GM23338 (cell line): ENCODE measurements around the gene NT5M. TPM values are rescaled to one million over a fixed set of nuclear protein-coding genes. Genes with fewer than 3 reads are reported as not detected.
A peak's percentile ranks its signal among the peaks of the same experiment; 100 is the strongest.

Source experiments
- ATAC-seq: fragments of 200-7000 bp; cut with Tn5 transposase; 3 replicates; pipeline ENCODE4 v1.9.1; 2020
- DNase-seq: peaks from one replicate; pipeline ENCODE4 v3.0.0-alpha.2; 2015; ENCODE audit warnings: low spot score
- H2AFZ ChIP-seq: fragments of 200-600 bp; sonication (generic); 2 replicates; pipeline ENCODE4 v1.8.0; 2016; ENCODE audit warnings: antibody characterized with exemption, mild to moderate bottlenecking, moderate library complexity
- H3F3A ChIP-seq: fragments of 200-600 bp; sonication (generic); replicated peaks from 2 replicates; pipeline ENCODE4 v1.8.0; 2017; ENCODE audit warnings: antibody characterized with exemption, mixed run types, low read depth
- H3K27ac ChIP-seq: fragments of 200-600 bp; sonication (generic); 2 replicates; pipeline ENCODE4 v1.6.1; 2016; ENCODE audit warnings: low read depth
- H3K27me3 ChIP-seq: fragments of 200-600 bp; sonication (generic); 2 replicates; pipeline ENCODE4 v1.8.0; 2016; ENCODE audit warnings: mild to moderate bottlenecking, mixed run types, moderate library complexity; ENCODE audit not compliant: insufficient read depth
- H3K36me3 ChIP-seq: fragments of 200-600 bp; sonication (generic); 2 replicates; pipeline ENCODE4 v1.8.0; 2016; ENCODE audit warnings: mild to moderate bottlenecking; ENCODE audit not compliant: insufficient read depth
- H3K4me1 ChIP-seq: fragments of 200-600 bp; sonication (generic); 2 replicates; pipeline ENCODE4 v1.8.0; 2016; ENCODE audit warnings: mild to moderate bottlenecking, moderate library complexity; ENCODE audit not compliant: insufficient read depth
- H3K4me2 ChIP-seq: fragments of 200-600 bp; sonication (generic); 2 replicates; pipeline ENCODE4 v1.7.1; 2017; ENCODE audit warnings: mixed run types
- H3K4me3 ChIP-seq: fragments of 200-600 bp; sonication (generic); 2 replicates; pipeline ENCODE4 v1.6.1; 2016; ENCODE audit warnings: mixed run types
- H3K79me2 ChIP-seq: fragments of 200-600 bp; sonication (generic); replicated peaks from 2 replicates; pipeline ENCODE4 v1.8.0; 2017; ENCODE audit warnings: mild to moderate bottlenecking; ENCODE audit not compliant: insufficient read depth
- H3K9me2 ChIP-seq: fragments of 200-600 bp; sonication (generic); 2 replicates; pipeline ENCODE4 v1.8.0; 2017; ENCODE audit not compliant: insufficient read depth
- H4K20me1 ChIP-seq: fragments of 200-600 bp; sonication (generic); replicated peaks from 2 replicates; pipeline ENCODE4 v1.8.0; 2017; ENCODE audit warnings: mild to moderate bottlenecking; ENCODE audit not compliant: insufficient read depth
- H3K27ac Mint-ChIP-seq: 2 replicates; pipeline ENCODE4 v1.8.0; 2020; ENCODE audit warnings: inconsistent platforms, mild to moderate bottlenecking, moderate library complexity, mixed read lengths
- H3K27me3 Mint-ChIP-seq: 3 replicates; pipeline ENCODE4 v1.8.0; 2022; ENCODE audit warnings: low read depth, mild to moderate bottlenecking, moderate library complexity, mixed read lengths, inconsistent platforms; ENCODE audit not compliant: insufficient read depth, poor library complexity
- H3K36me3 Mint-ChIP-seq: 3 replicates; pipeline ENCODE4 v1.8.0; 2021; ENCODE audit warnings: low read depth, mild to moderate bottlenecking, inconsistent platforms, moderate library complexity, mixed read lengths
- H3K4me1 Mint-ChIP-seq: 3 replicates; pipeline ENCODE4 v1.8.0; 2020; ENCODE audit warnings: mild to moderate bottlenecking, inconsistent platforms, mixed read lengths
- H3K4me3 Mint-ChIP-seq: 3 replicates; pipeline ENCODE4 v1.8.0; 2021; ENCODE audit warnings: moderate library complexity, mild to moderate bottlenecking, inconsistent platforms, mixed read lengths
- H3K9me3 Mint-ChIP-seq: 3 replicates; pipeline ENCODE4 v1.8.0; 2020; ENCODE audit warnings: moderate library complexity, mild to moderate bottlenecking, inconsistent platforms, mixed read lengths
- CREB1 ChIP-seq: fragments of 250-450 bp; sonication (Bioruptor Pico); IDR thresholded peaks from 2 replicates; pipeline ENCODE4 v1.5.0; 2020; ENCODE audit warnings: low read depth, mild to moderate bottlenecking, moderate library complexity
- JUNB ChIP-seq: IDR thresholded peaks from one replicate; pipeline ENCODE4 v1.6.1; 2016; ENCODE audit warnings: antibody characterized with exemption; ENCODE audit not compliant: unreplicated experiment
- NANOG ChIP-seq: IDR thresholded peaks from 2 replicates; pipeline ENCODE4 v1.6.1; 2016; ENCODE audit warnings: antibody characterized with exemption, borderline replicate concordance
- POLR2AphosphoS5 ChIP-seq: IDR thresholded peaks from 2 replicates; pipeline ENCODE4 v1.6.1; 2016; ENCODE audit warnings: antibody characterized with exemption, low read depth
- REST ChIP-seq: IDR thresholded peaks from one replicate; pipeline ENCODE4 v1.6.1; 2018; ENCODE audit warnings: antibody characterized with exemption; ENCODE audit not compliant: unreplicated experiment
- STAT1 ChIP-seq: IDR thresholded peaks from one replicate; pipeline ENCODE4 v1.6.1; 2016; ENCODE audit warnings: antibody characterized with exemption; ENCODE audit not compliant: unreplicated experiment
- ZNF114 ChIP-seq: fragments of 250-450 bp; sonication (Bioruptor Pico); IDR thresholded peaks from 2 replicates; pipeline ENCODE4 v1.5.0; 2020; ENCODE audit warnings: mild to moderate bottlenecking, moderate library complexity
- long read RNA-seq: library from polyadenylated mRNA; unstranded; transcript quantifications from one replicate; pipeline ENCODE4 v2.0.0, GENCODE V29; 2020; ENCODE audit not compliant: unreplicated experiment
- polyA plus RNA-seq: library from polyadenylated mRNA; unstranded; fragments of >200 nt; fragmentation: Nextera tagmentation; extraction: Ambion mirVana; gene quantifications from 2 replicates; pipeline ENCODE4 v1.2.1, GENCODE V29; 2016
- total RNA-seq: library from RNA; depleted of rRNA; stranded (reverse); fragments of >200 nt; shearing (Covaris generic); gene quantifications from 2 replicates; pipeline ENCODE4 v1.2.3, GENCODE V29; 2014; rRNA removed
- TF ChIP-seq, protein P1 (sequence below): IDR thresholded peaks from 2 replicates; pipeline ENCODE4 v1.6.1; 2016; ENCODE audit warnings: antibody characterized with exemption
- TF ChIP-seq, protein P2 (sequence below), 2 experiments: fragments of 200-600 bp in 1 of 2; sonication (generic) in 1 of 2; conservative IDR thresholded peaks; 2 replicates each; pipeline versions ENCODE4 v1.5.1 to v1.6.1; 2016 to 2017; ENCODE audit warnings: antibody characterized with exemption in 2 of 2, low read depth in 2 of 2, mild to moderate bottlenecking in 2 of 2, moderate library complexity in 1 of 2

Gene NT5M
- 10.6 and 14.7 TPM in 2 replicates for total RNA-seq
- polyA plus RNA-seq: 6.0 and 6.1 TPM in 2 replicates
- long read RNA-seq, partial matches to known transcripts: 0 of 4 reads
- long read RNA-seq, other reads (novel, unspliced or antisense): 3 of 4 reads

GRCh38 chr17:17303010-17303846 is at the start of gene NT5M:
Gene NT5M (plus strand): TSS chr17:17303373. CDS start chr17:17303551, 178 bp downstream.
- Histone ChIP-seq H3K27ac (peak within 1 kb of the TSS; percentile 66; the same call in 1 of the 2 replicates), H3K27me3 (peaks cover 12% of the 10 kb centered on the region), H4K20me1 (no peaks in the 10 kb centered on the region), H3K4me3 (peak within 1 kb of the TSS; percentile 78), H2AFZ (peak within 1 kb of the TSS; percentile 98), H3K4me1 (peaks cover 23% of the 10 kb centered on the region), H3K4me2 (peak within 1 kb of the TSS; percentile 86), H3K79me2 (no peaks in the 10 kb centered on the region; the same call in 1 of the 2 replicates), H3F3A (peaks cover 9% of the 10 kb centered on the region), H3K9me2 (no peaks in the 10 kb centered on the region), H3K36me3 (no peaks in the 10 kb centered on the region)
- Mint-ChIP-seq H3K4me1 (peaks cover 23% of the 10 kb centered on the region), H3K9me3 (no peaks in the 10 kb centered on the region), H3K36me3 (0 out of 3 replicates have a peak, but pooled peaks cover 4% of the 10 kb centered on the region), H3K4me3 (peak within 1 kb of the TSS; percentile 92), H3K27ac (peak within 1 kb of the TSS; percentile 92), H3K27me3 (peaks cover 11% of the 10 kb centered on the region)
- peak; percentile 92 for TF ChIP-seq POLR2AphosphoS5
- no peak for TF ChIP-seq JUNB
- TF ChIP-seq CREB1: 0 out of 2 replicates have a peak, but pooled peaks have one; percentile 22
- DNase-seq (peak; percentile 90), ATAC-seq (peak; percentile 55)

DNA sequence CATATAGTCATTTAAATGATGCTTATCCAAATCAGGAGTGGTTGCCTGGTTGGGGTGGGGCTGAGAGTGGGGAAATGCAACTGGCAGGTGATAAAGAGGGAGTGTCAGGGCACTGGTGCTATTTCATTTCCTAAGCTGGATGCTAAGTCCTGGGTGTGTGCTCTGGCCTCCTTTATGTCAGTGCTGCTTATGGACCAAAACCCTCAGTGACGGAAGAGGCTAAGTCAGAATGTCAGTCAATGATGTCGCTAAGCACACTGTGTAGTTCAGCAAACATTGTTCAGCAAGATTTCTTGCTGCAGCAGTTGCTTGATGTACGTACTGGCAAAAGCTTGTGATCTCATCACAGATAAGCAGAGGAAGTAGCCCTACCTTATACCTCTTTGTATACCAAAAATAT is 49.8 kb upstream of the NT5M start:
- no peak for ATAC-seq
- Histone ChIP-seq H3K4me2 (no peak overlapping the region), H3K27me3 (no peaks in the 10 kb centered on the region), H3K36me3 (peaks cover 36% of the 10 kb centered on the region), H4K20me1 (peaks cover 6% of the 10 kb centered on the region; the same call in 1 of the 2 replicates), H2AFZ (no peak overlapping the region), H3F3A (no peaks in the 10 kb centered on the region), H3K9me2 (no peaks in the 10 kb centered on the region), H3K79me2 (0 out of 2 replicates have a peak, but pooled peaks cover 3% of the 10 kb centered on the region), H3K4me1 (no peaks in the 10 kb centered on the region), H3K4me3 (no peak overlapping the region), H3K27ac (no peak overlapping the region)
- Mint-ChIP-seq H3K36me3 (peaks cover 83% of the 10 kb centered on the region), H3K27me3 (peaks cover 4% of the 10 kb centered on the region), H3K9me3 (no peaks in the 10 kb centered on the region), H3K4me1 (no peaks in the 10 kb centered on the region), H3K4me3 (no peak overlapping the region), H3K27ac (no peak overlapping the region)
- no peak for DNase-seq
- no peak for TF ChIP-seq REST
- no peak for TF ChIP-seq STAT1
- no peak for TF ChIP-seq POLR2AphosphoS5
- no peak for TF ChIP-seq ZNF114 (CRISPR knock-in tag)
- TF ChIP-seq, protein P1, sequence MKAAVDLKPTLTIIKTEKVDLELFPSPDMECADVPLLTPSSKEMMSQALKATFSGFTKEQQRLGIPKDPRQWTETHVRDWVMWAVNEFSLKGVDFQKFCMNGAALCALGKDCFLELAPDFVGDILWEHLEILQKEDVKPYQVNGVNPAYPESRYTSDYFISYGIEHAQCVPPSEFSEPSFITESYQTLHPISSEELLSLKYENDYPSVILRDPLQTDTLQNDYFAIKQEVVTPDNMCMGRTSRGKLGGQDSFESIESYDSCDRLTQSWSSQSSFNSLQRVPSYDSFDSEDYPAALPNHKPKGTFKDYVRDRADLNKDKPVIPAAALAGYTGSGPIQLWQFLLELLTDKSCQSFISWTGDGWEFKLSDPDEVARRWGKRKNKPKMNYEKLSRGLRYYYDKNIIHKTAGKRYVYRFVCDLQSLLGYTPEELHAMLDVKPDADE: no peak
- TF ChIP-seq, protein P2, sequence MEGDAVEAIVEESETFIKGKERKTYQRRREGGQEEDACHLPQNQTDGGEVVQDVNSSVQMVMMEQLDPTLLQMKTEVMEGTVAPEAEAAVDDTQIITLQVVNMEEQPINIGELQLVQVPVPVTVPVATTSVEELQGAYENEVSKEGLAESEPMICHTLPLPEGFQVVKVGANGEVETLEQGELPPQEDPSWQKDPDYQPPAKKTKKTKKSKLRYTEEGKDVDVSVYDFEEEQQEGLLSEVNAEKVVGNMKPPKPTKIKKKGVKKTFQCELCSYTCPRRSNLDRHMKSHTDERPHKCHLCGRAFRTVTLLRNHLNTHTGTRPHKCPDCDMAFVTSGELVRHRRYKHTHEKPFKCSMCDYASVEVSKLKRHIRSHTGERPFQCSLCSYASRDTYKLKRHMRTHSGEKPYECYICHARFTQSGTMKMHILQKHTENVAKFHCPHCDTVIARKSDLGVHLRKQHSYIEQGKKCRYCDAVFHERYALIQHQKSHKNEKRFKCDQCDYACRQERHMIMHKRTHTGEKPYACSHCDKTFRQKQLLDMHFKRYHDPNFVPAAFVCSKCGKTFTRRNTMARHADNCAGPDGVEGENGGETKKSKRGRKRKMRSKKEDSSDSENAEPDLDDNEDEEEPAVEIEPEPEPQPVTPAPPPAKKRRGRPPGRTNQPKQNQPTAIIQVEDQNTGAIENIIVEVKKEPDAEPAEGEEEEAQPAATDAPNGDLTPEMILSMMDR (conservative IDR thresholded peaks at IDR 0.05; ENCODE audit: low read depth in 2 of 2): no peak
- no peak for TF ChIP-seq CREB1
- TF ChIP-seq NANOG: no peak
